Duodenal mucosa (tissue), 2 donors: ENCODE data around the gene ZC3H15.
A peak's percentile ranks its signal among the peaks of the same experiment; 100 is the strongest.
"Not testable (repeated sequence)": the region's sequence is repeated elsewhere in the genome, so short reads cannot be mapped to it uniquely, and the experiment has no call there.

ENCODE experiments used
- H3K27ac ChIP-seq: one replicate; pipeline ENCODE4 v1.7.0; 2013; ENCODE audit warnings: low read depth, low read length
- H3K27me3 ChIP-seq, 2 donors: one replicate each; pipeline ENCODE4 v1.7.0; 2013; ENCODE audit warnings: low read length in 2 of 2, control low read depth in 1 of 2; ENCODE audit not compliant: insufficient read depth in 2 of 2, control insufficient read depth in 1 of 2
- H3K36me3 ChIP-seq, 2 donors: one replicate each; pipeline ENCODE4 v1.7.0; 2013; ENCODE audit warnings: low read length in 2 of 2, control low read depth in 1 of 2; ENCODE audit not compliant: insufficient read depth in 2 of 2, control insufficient read depth in 1 of 2
- H3K4me1 ChIP-seq, 2 donors: one replicate each; pipeline ENCODE4 v1.7.0; 2013; ENCODE audit warnings: low read length in 2 of 2, control low read depth in 1 of 2; ENCODE audit not compliant: insufficient read depth in 2 of 2, control insufficient read depth in 1 of 2
- H3K4me3 ChIP-seq, 2 donors: one replicate each; pipeline ENCODE4 v1.7.0; 2013; ENCODE audit warnings: low read length in 2 of 2, low read depth in 1 of 2
- H3K9ac ChIP-seq, 2 donors: one replicate each; pipeline ENCODE4 v1.7.0; 2013; ENCODE audit warnings: low read length in 2 of 2, low read depth in 1 of 2
- H3K9me3 ChIP-seq, 2 donors: one replicate each; pipeline ENCODE4 v1.7.0; 2013; ENCODE audit warnings: low read length in 2 of 2, control low read depth in 1 of 2; ENCODE audit not compliant: control insufficient read depth in 1 of 2

ZC3H15 gene

DNA sequence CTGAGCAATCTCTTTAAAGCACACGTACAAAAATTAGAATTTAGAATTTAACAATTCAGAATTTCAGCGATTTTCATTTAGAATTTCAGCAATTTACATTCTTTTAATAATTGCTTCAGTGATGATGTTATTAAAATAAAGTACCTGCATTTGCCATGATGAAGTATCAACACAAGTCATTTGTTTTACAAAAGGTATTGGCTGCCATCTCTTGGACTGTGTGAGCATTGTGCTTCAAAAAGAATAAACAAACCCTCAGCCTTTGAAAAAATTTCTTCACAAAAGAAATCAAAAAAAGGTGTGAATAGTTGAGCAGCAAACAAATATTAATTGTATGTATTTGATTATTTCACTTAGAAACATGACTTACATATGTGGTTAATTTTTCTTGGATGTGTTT is 27.1 kb upstream of the ZC3H15 start:
- H3K36me3 ChIP-seq = no peaks in the 10 kb centered on the region
- H3K9me3 ChIP-seq = no peaks in the 10 kb centered on the region
- H3K4me1 ChIP-seq = peaks cover 0 to 12% of the 10 kb centered on the region in 2 donors
- no peak overlapping the region for H3K9ac ChIP-seq
- H3K4me3 ChIP-seq = no peak overlapping the region
- no peaks in the 10 kb centered on the region for H3K27me3 ChIP-seq
- H3K27ac ChIP-seq = no peak overlapping the region

DNA sequence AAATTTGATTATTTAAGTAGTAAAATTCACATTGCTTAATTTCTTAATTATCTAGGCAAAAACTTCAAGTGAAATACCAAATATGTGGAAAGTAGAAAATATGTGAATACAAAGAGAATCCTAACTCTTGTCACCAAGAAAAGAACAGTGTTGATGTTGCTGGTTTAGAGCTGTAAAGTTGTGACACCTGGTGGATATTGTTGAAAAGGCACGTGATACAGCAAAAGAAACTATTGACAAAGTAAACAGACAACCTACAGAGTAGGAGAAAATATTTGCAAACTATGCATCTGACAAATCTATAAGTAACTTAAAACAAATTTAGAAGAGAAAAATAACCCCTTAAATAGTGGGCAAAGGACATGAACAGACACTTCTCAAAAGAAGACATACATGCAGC is 25.6 kb upstream of the ZC3H15 start:
- Histone ChIP-seq H3K36me3 (no peaks in the 10 kb centered on the region), H3K9ac (no peak overlapping the region), H3K27me3 (no peaks in the 10 kb centered on the region), H3K4me3 (no peak overlapping the region), H3K9me3 (no peaks in the 10 kb centered on the region), H3K4me1 (peaks cover 0 to 12% of the 10 kb centered on the region in 2 donors), H3K27ac (no peak overlapping the region)

DNA sequence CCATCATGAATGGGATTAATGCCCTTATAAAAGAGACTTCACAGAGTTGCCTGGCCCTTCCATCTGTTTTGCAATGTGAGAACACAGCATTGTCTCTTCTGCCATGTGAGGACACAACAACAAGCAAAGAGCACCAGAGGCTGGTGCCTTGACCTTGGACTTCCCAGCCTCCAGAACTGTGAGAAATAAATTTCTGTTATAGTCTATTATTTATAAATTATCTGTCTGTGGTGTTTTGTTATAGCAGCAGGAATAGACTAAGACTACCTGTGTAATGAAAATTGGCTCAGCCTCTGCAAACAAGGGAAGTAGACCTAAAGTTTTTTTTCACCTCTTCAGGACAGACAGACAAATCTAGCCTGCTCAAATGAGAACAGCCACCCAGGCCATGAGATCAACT is 19.3 kb upstream of the ZC3H15 start:
- H3K4me3 ChIP-seq = no peak overlapping the region
- no peaks in the 10 kb centered on the region for H3K27me3 ChIP-seq
- H3K4me1 ChIP-seq = no peaks in the 10 kb centered on the region
- no peaks in the 10 kb centered on the region for H3K36me3 ChIP-seq
- H3K27ac ChIP-seq = no peak overlapping the region
- peaks cover 7 to 9% of the 10 kb centered on the region in 2 donors for H3K9me3 ChIP-seq
- no peak overlapping the region for H3K9ac ChIP-seq

DNA sequence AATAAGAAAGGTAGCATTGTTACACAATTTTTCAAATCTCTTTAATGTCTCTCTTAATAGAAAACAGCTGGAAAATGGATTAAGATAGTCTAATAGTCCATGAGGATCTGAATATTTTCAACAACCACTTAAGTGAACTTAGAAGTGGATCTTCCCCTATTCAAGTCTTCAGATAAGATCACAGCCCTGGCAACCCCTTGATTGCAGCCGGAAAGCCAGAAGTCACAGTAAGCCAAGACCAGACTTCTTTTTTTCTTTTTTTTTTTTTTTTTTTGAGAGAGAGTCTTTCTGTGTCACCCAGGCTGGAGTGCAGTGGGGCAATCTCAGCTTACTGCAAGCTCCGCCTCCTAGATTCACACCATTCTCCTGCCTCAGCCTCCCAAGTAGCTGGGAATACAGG is 18.6 kb upstream of the ZC3H15 start:
- H3K27me3 ChIP-seq = no peaks in the 10 kb centered on the region
- no peak overlapping the region for H3K4me3 ChIP-seq
- no peaks in the 10 kb centered on the region for H3K36me3 ChIP-seq
- H3K9ac ChIP-seq = no peak overlapping the region
- H3K4me1 ChIP-seq = no peaks in the 10 kb centered on the region
- peaks cover 7 to 9% of the 10 kb centered on the region in 2 donors for H3K9me3 ChIP-seq
- H3K27ac ChIP-seq = no peak overlapping the region

DNA sequence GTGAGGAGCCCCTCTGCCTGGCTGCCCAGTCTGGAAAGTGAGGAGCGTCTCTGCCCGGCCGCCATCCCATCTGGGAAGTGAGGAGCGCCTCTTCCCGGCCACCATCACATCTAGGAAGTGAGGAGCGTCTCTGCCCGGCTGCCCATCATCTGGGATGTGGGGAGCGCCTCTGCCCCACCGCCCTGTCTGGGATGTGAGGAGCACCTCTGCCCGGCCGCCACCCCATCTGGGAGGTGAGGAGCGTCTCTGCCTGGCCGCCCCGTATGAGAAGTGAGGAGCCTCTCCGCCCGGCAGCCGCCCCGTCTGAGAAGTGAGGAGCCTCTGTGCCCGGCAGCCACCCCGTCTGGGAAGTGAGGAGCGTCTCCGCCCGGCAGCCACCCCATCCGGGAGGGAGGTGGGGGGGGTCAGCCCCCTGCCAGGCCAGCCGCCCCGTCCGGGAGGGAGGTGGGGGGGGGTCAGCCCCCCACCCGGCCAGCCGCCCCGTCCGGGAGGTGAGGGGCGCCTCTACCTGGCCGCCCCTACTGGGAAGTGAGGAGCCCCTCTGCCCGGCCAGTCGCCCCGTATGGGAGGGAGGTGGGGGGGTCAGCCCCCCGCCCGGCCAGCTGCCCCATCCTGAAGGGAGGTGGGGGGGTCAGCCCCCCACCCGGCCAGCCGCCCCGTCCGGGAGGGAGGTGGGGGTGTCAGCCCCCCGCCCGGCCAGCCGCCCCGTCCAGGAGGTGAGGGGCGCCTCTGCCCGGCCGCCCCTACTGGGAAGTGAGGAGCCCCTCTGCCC is 13.2 kb upstream of the ZC3H15 start:
- not testable (repeated sequence) for H3K27ac ChIP-seq, H3K4me3 ChIP-seq, H3K36me3 ChIP-seq, H3K9me3 ChIP-seq, H3K9ac ChIP-seq, H3K4me1 ChIP-seq, H3K27me3 ChIP-seq

DNA sequence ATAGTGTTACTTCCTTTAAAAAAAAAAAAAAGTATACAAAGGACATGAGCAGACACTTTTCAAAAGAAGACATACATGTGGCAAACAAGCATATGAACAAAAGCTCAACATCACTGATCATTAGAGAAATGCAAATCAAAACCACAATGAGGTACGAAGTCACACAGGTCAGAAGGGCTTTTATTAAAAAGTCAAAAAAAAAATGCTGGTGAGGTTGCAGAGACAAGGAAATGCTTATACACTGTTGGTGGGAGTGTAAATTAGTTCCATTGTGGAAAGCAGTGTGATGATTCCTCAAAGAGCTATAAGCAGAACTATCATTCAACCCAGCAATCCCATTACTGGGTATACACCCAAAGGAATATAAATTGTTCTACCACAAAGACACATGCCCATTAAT is 11.8 kb upstream of the ZC3H15 start:
- not testable (repeated sequence) for H3K9ac ChIP-seq, H3K4me3 ChIP-seq, H3K36me3 ChIP-seq, H3K27ac ChIP-seq, H3K9me3 ChIP-seq, H3K4me1 ChIP-seq, H3K27me3 ChIP-seq

DNA sequence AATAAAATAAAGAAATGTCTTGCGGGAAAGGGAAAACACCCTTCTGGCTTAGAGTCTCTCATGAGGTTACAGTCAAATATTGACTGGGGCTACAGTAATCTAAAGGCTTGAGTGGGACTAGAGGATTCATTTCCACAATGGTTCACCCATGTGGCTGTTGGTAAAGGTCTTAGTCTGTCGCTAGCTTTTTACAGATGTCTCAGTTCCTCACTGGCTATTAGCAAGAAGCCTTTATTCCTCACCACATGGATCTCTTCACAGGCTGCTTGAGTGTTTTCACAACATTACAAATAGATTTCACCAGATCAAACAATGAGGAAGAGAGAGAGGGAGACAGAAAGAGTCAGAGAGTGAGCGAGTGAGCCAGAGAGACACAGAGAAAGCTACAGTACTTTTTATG is 8.3 kb upstream of the ZC3H15 start:
- H3K36me3 ChIP-seq = no peaks in the 10 kb centered on the region
- H3K9me3 ChIP-seq = no peaks in the 10 kb centered on the region
- H3K27me3 ChIP-seq = no peaks in the 10 kb centered on the region
- H3K9ac ChIP-seq = no peak overlapping the region
- no peak overlapping the region for H3K27ac ChIP-seq
- H3K4me3 ChIP-seq = no peak overlapping the region
- H3K4me1 ChIP-seq = peaks cover 0 to 6% of the 10 kb centered on the region in 2 donors

DNA sequence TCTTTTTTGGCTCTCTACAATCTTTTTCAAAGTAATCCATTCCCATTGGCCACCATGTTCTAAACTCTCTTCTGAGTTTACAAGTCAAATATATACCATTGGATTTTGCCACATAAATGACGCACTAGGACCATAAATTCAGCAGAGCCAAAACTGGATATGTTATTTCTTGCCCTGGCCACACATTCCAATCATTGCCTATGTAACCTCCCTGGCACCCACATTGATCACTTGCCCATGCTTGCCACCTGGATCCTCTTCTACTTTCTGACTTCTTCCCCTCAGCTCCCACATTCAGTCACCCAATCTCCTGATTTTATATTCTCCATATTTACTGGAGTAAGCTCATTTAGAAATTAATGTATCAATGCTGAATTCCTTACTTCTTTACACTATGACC is 5.1 kb upstream of the ZC3H15 start:
- Histone ChIP-seq H3K36me3 (no peaks in the 10 kb centered on the region), H3K27ac (no peak overlapping the region), H3K4me1 (peaks cover 4 to 12% of the 10 kb centered on the region in 2 donors), H3K27me3 (no peaks in the 10 kb centered on the region), H3K4me3 (no peak overlapping the region), H3K9ac (no peak overlapping the region), H3K9me3 (no peaks in the 10 kb centered on the region)

DNA sequence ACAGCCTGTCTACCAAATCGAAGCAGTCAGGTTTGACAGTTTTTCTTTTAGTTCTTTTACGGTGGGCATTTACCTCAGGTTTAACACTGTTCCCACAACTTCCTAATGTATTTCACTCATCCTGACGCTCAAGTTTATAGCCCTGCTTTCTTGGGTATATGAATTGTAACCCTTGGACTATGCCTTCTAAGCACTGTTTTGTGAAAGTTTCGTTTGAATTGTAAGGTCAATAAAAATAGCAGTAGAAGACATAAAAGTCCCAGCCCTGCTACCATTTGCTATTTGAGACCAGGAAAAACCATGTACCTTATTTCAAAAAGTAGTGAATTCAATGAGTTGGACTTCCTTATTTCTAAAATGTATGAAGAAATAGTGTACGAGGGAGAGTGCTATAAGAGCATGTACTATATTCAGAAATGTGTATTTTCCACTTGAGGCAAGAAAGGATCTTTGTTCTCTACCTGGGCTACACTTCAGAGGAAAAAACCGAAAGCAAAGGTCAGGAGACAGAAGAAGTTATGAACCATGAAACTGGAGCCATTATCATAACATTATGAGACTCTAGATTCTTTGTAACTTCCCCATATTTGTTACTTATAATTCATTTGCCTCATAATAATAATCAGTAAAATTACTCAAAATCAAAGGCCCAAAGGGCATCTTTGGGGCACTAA is 1.9 kb upstream of the ZC3H15 start:
- Histone ChIP-seq H3K9ac (no peak overlapping the region), H3K27ac (no peak overlapping the region), H3K4me1 (peaks cover 24 to 25% of the 10 kb centered on the region in 2 donors), H3K27me3 (no peaks in the 10 kb centered on the region), H3K36me3 (no peaks in the 10 kb centered on the region), H3K4me3 (peak overlapping the region; percentile 96 to 99), H3K9me3 (no peaks in the 10 kb centered on the region)

DNA sequence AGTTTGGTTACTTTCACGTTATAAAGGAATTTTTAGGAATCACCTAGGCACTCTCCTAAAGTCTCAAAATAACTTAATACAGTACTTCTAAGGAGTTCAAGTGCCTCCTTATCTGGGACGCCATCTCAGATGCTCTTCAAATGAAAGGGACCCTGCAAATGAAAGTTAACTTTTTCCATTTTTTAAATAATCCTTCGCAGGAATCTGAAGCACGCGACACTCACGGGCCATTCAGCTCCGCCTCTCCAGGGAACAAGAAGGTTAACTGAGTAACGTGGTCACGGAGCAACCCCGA is 537 bp upstream of the ZC3H15 start:
- peak overlapping the region; percentile 96 to 99 for H3K4me3 ChIP-seq

More for the DNA sequence above, 537 bp upstream of the ZC3H15 start:
- no peaks in the 10 kb centered on the region for H3K27me3 ChIP-seq
- no peaks in the 10 kb centered on the region for H3K36me3 ChIP-seq
- H3K9ac ChIP-seq = peak overlapping the region; percentile 70 to 91
- H3K27ac ChIP-seq = peak overlapping the region; percentile 82
- peaks cover 31 to 35% of the 10 kb centered on the region in 2 donors for H3K4me1 ChIP-seq
- H3K9me3 ChIP-seq = no peaks in the 10 kb centered on the region
